OCI-LY7 (cell line): ENCODE data around the gene KRT6A. TPM values are rescaled to one million over a fixed set of nuclear protein-coding genes. Genes with fewer than 3 reads are reported as not detected.

Source experiments
- total RNA-seq, 2 experiments: library from RNA; depleted of rRNA in 1 of 2; stranded (reverse); fragments of >200 nt in 1 of 2; shearing (Covaris generic) in 1 of 2; gene quantifications; 2 replicates each; pipeline ENCODE4 v1.2.3, GENCODE V29; 2014 to 2022

Gene KRT6A
- total RNA-seq, 2 experiments from 2014 or later, result 0.74 TPM; not detected in 1

Other genes with a start within 250 kb of the KRT6A start
- gene KRT86, start 218.6 kb downstream of the KRT6A start, total RNA-seq (2014; rRNA removed; shearing (Covaris generic)), result not detected in 2 replicates
- gene KRT86, start 218.6 kb downstream of the KRT6A start, total RNA-seq (2022), result not detected in 2 replicates
- not detected in 2 replicates for gene KRT81, start 201.7 kb downstream of the KRT6A start, total RNA-seq (2014; rRNA removed; shearing (Covaris generic))
- not detected in 2 replicates for gene KRT81, start 201.7 kb downstream of the KRT6A start, total RNA-seq (2022)
- not detected in 2 replicates for gene KRT83, start 171.9 kb downstream of the KRT6A start, total RNA-seq (2014; rRNA removed; shearing (Covaris generic))
- not detected in 2 replicates for gene KRT83, start 171.9 kb downstream of the KRT6A start, total RNA-seq (2022)
- gene KRT85, start 125.8 kb downstream of the KRT6A start, total RNA-seq (2014; rRNA removed; shearing (Covaris generic)), result not detected in 2 replicates
- gene KRT85, start 125.8 kb downstream of the KRT6A start, total RNA-seq (2022), result not detected in 2 replicates
- not detected in 2 replicates for gene KRT84, start 107.6 kb downstream of the KRT6A start, total RNA-seq (2014; rRNA removed; shearing (Covaris generic))
- gene KRT84, start 107.6 kb downstream of the KRT6A start, total RNA-seq (2022), result not detected in 2 replicates
- not detected in 2 replicates for gene KRT82, start 86.9 kb downstream of the KRT6A start, total RNA-seq (2014; rRNA removed; shearing (Covaris generic))
- gene KRT82, start 86.9 kb downstream of the KRT6A start, total RNA-seq (2022), result not detected in 2 replicates
- gene KRT75, start 58.9 kb downstream of the KRT6A start, total RNA-seq (2014; rRNA removed; shearing (Covaris generic)), result not detected in 2 replicates
- gene KRT75, start 58.9 kb downstream of the KRT6A start, total RNA-seq (2022), result not detected in 2 replicates
- not detected in 2 replicates for gene KRT6B, start 41.1 kb downstream of the KRT6A start, total RNA-seq (2014; rRNA removed; shearing (Covaris generic))
- gene KRT6B, start 41.1 kb downstream of the KRT6A start, total RNA-seq (2022), result not detected in 2 replicates
- gene KRT6C, start 19.5 kb downstream of the KRT6A start, total RNA-seq (2014; rRNA removed; shearing (Covaris generic)), result not detected in 2 replicates
- gene KRT6C, start 19.5 kb downstream of the KRT6A start, total RNA-seq (2022), result not detected in 2 replicates
- not detected in 2 replicates for gene KRT5, start 27.1 kb upstream of the KRT6A start, total RNA-seq (2014; rRNA removed; shearing (Covaris generic))
- gene KRT5, start 27.1 kb upstream of the KRT6A start, total RNA-seq (2022), result 0.74 and 0.91 TPM in 2 replicates
- not detected in 2 replicates for gene KRT71, start 59.9 kb upstream of the KRT6A start, total RNA-seq (2014; rRNA removed; shearing (Covaris generic))
- gene KRT71, start 59.9 kb upstream of the KRT6A start, total RNA-seq (2022), result not detected in 2 replicates
- not detected in 2 replicates for gene KRT74, start 80.6 kb upstream of the KRT6A start, total RNA-seq (2014; rRNA removed; shearing (Covaris generic))
- not detected in 2 replicates for gene KRT74, start 80.6 kb upstream of the KRT6A start, total RNA-seq (2022)
- gene KRT72, start 108.2 kb upstream of the KRT6A start, total RNA-seq (2014; rRNA removed; shearing (Covaris generic)), result not detected in 2 replicates
- gene KRT72, start 108.2 kb upstream of the KRT6A start, total RNA-seq (2022), result not detected in 2 replicates
- gene KRT73, start 125.3 kb upstream of the KRT6A start, total RNA-seq (2014; rRNA removed; shearing (Covaris generic)), result not detected in 2 replicates
- gene KRT73, start 125.3 kb upstream of the KRT6A start, total RNA-seq (2022), result not detected in 2 replicates
- not detected in 2 replicates for gene KRT2, start 159.0 kb upstream of the KRT6A start, total RNA-seq (2014; rRNA removed; shearing (Covaris generic))
- gene KRT2, start 159.0 kb upstream of the KRT6A start, total RNA-seq (2022), result not detected in 2 replicates
- gene KRT1, start 187.2 kb upstream of the KRT6A start, total RNA-seq (2014; rRNA removed; shearing (Covaris generic)), result not detected in 2 replicates
- gene KRT1, start 187.2 kb upstream of the KRT6A start, total RNA-seq (2022), result not detected in 2 replicates
- not detected in 2 replicates for gene KRT77, start 210.3 kb upstream of the KRT6A start, total RNA-seq (2014; rRNA removed; shearing (Covaris generic))
- not detected in 2 replicates for gene KRT77, start 210.3 kb upstream of the KRT6A start, total RNA-seq (2022)